ENCODE results near the gene CFAP210.

Gene CFAP210

DNA sequence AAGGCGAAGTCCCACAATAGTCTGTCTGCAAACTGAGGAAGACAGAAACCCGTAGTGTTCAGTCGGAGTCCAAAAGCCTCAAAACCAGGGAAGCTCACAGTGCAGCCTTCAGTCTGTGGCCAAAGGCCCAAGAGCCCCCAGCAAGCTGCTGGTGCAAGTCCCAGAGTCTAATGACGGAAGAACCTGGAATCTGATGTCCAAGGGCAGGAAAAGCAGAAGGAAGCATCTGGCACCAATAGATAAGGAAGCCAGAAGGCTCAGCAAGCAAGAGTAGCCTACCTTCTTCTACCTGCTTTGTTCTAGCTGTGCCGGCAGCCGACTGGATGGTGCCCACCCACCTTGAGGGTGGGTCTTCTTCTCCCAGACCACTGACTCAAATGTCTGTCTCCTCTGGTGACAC lies 21.8 kb downstream of the CFAP210 start:
- DNase-seq (ENCODE audit: low spot score): no peak

DNA sequence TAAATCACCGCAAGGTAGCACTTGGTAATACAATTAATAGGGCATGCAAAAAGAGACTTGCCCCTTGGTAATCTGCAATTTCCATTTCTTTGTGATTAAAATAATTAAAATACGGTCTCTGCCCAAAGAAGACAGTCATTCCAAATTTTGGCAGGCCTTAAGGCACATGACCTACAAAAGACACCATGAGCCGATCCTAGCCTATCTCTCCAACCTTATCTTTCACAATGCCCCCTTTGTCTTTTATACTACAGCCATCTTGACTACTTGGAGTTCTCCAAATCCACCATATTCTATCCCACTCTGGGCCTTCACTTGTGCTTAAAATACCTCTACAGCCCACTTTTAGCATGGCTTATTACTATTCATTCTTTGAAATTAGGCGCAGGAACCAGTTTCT lies 23.3 kb downstream of the CFAP210 start:
- no peak for DNase-seq (ENCODE audit: low spot score)

DNA sequence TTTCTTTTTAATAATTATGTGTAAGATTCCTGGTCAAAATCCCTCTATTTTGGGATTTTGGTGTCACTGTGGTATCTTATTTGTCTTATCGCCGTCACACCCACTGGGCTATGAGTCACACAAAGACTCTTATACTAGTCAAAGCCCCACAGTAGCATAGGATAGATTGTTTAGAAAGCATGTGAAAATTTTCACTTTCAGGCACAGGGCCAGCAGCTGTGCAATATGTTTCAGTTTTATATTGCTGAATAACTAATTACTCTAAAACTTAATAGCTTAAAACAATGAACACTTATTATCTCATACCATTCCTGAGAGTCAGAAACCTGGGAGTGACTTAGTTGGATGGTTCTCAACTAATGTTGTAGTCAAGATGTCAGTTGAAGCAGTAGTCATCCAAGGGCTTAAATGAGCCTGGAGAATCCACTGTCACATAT lies 24.0 kb downstream of the CFAP210 start:
- no peak for DNase-seq (ENCODE audit: low spot score)

- DNase-seq (ENCODE audit: low spot score): no peak
Observed at GRCh38 chr2:169667583-169667982, 26.6 kb downstream of the CFAP210 start.

GRCh38 chr2:169664978-169665930 lies 29.0 kb downstream of the CFAP210 start:
- no peak for DNase-seq (ENCODE audit: low spot score)

DNA sequence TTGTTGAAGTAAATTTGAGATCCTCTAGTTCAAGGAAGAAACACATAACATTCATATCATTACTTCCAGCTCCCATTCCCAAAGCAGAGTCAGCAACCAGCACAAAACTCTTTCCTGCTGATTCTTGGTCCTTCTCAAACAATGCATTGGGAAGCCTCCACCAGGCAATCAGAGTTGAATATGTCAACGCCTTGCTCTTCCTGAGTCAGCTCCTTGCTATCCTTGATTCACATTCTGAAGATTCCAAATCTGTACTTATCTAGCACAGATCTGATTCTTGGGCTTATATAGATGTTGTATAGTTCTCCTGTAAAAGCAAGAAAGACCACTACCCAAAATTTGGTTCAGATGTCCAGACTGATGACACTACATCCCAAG lies 29.6 kb downstream of the CFAP210 start:
- DNase-seq (ENCODE audit: low spot score): no peak

- no peak for DNase-seq (ENCODE audit: low spot score)
Observed at GRCh38 chr2:169663247-169663646, 31.0 kb downstream of the CFAP210 start.

DNA sequence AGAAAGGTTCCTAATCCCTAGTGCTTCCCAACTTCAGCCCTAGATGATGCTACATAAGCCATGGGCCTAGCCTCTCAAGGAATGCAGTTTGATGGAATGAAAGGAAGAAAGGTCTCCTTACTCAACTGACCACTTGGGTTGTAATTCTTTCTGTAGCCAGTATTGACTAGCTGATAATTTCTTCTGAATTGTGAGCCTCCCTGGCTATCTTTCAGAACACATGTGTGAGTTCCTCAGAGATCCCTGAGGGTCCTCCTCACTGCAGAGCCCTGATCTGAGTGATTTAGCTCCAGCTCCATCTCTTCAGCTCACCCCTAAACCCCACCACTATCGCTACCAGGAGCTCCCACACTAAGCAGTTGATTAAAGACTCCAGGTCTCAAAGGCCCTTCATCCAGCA lies 31.5 kb downstream of the CFAP210 start:
- DNase-seq (ENCODE audit: low spot score): no peak

GRCh38 chr2:169661265-169661664 lies 32.9 kb downstream of the CFAP210 start:
- no peak for DNase-seq (ENCODE audit: low spot score)

DNA sequence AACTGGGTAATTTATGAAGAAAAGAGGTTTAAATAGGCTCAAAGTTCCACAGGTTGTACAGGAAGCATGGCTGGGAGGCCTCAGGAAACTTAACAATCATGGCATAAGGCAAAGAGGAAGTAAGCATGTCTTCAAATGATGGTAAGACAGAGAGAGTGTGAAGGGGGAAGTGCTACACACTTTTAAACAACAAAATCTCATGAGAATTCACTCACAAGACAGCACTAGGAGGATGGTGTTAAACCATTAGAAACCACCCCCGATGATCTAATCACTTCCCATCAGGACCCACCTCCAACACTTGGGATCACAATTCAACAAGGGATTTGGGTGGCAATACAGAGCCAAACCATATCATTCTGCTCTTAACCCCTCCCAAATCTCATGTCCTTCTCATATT lies 34.9 kb downstream of the CFAP210 start:
- DNase-seq (ENCODE audit: low spot score): no peak

DNA sequence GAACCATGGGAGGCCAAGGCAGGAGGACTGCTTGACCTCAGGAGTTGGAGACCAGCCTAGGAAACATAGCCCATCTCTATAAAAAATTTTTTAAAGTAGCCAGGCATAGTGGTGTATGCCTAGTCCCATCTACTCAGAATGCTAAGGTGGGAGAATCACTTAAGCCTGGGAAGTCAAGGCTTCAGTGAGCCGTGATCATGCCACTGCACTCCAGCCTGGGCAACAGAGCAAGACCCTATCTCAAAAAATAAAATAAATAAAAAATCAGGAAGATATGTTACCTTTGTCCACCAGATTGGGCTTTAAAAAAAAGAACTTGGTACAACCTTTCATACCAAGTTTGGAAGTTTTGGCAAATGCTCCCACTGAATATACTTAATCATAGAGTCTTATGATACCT lies 35.3 kb downstream of the CFAP210 start:
- no peak for DNase-seq (ENCODE audit: low spot score)

DNA sequence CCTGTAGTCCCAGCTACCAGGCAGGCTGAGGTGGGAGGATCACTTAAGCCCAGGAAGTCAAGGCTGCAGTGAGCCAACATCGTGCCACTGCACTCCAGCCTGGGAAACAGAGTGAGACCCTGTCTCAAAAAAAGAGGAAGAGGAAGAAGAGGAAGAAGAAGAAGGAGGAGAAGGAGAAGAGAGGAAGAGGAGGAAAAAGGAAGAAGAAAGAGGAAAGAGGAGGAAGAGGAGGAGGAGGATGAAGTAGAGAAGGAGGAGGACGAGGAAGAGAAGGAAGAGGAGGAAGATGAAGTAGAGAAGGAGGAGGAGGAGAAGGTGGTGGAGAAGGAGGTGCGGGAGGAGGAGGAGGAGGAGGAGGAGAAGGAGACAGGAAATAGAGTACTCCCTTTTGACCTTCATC lies 38.0 kb downstream of the CFAP210 start:
- no peak for DNase-seq (ENCODE audit: low spot score)

GRCh38 chr2:169653636-169654035 lies 40.6 kb downstream of the CFAP210 start:
- no peak for DNase-seq (ENCODE audit: low spot score)

- no peak for DNase-seq (ENCODE audit: low spot score)
Observed at GRCh38 chr2:169649278-169649677, 44.9 kb downstream of the CFAP210 start.

- no peak for DNase-seq (ENCODE audit: low spot score)
Observed at GRCh38 chr2:169647496-169647895, 46.7 kb downstream of the CFAP210 start.

DNA sequence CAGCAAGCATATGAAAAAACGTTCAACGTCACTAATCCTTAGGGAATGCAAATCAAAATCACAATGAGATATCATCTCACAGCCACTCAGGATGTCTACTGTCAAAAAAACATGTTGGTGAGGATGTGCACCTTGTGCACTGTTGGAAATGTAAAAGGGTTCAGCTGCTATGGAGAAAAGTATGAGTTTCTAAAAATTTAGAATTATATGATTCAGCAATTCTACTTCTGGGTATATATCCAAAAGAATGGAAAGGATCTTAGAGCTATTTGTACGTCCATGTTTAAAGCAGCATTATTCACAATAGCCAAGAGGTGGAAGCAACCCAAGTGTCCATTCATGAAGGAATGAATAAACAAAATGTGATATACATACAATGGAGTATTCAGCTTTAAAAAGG lies 50.0 kb downstream of the CFAP210 start:
- no peak for DNase-seq (ENCODE audit: low spot score)

DNA sequence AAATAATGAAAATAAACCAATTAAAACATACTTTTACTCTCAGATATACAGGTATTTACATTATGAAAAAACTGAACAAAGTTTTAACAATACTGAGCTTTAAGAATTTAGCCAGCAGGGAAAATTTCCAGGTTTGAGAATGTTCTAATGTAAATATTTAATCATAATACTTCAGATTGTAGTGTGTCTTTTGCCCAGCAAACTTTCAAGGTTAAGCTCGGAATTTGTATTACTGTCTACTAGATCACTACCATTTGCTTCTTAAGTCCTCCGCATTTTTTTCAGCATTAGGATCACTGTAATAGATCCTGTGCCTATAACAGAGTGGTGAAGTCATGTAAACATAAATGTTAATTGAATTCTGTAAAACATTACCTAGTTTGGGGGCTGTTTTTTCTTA lies 52.7 kb downstream of the CFAP210 start:
- no peak for DNase-seq (ENCODE audit: low spot score)

DNA sequence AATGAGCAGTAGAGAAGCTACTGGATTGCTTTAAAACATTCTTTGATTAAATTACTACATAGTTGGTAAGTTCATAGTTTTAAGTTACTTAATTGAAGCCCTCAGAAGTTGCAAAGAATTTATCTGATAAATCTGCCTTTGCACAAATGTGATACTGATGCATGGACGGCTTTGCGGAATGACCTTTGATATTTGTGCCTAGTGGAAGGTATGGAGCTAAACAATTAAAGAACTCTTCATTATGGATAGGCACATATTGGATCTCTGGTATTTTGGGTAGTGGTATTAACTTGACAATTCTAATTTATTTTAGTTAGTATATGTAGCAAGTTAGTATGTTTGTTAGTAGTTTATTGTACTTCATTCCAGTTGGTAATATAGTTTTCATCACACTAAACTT lies 54.1 kb downstream of the CFAP210 start:
- no peak for DNase-seq (ENCODE audit: low spot score)

- DNase-seq (ENCODE audit: low spot score): no peak
Observed at GRCh38 chr2:169637620-169638019, 56.6 kb downstream of the CFAP210 start.

DNA sequence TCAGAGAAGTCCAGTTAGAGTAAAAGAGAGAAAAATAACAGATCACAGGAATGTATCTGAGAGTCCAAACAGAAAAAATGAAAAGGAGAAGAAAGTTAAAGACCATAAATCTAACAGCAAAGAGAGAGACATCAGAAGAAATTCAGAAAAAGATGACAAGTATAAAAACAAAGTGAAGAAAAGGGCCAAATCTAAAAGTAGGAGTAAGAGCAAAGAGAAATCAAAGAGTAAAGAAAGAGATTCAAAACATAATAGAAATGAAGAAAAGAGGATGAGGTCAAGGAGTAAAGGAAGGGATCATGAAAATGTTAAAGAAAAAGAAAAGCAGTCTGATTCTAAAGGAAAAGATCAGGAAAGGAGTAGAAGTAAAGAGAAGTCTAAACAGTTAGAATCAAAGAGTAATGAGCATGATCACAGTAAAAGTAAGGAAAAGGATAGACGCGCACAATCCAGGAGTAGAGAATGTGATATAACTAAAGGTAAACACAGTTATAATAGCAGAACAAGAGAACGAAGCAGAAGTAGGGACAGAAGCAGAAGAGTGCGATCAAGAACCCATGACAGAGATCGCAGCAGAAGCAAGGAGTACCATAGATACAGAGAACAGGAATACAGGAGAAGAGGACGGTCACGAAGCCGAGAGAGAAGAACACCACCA lies 57.6 kb downstream of the CFAP210 start:
- no peak for DNase-seq (ENCODE audit: low spot score)

DNA sequence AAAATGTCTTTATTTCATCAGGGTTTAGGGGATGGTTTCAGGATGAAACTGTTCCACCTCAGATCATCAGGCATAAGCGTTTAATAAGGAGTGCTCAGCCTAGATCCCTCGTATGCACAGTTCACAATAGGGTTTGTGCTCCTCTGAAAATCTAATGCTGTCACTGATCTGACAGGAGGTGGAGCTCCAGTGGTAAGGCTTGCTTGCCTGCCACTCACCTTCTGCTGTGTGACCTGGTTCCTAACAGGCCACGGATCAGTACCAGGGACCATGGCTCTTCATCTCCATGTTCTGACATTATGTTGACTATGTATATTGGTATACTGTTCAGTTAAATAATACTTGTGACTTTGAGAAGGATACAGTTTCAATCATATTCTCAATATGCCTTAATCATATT lies 68.4 kb downstream of the CFAP210 start:
- DNase-seq (ENCODE audit: low spot score): no peak

DNA sequence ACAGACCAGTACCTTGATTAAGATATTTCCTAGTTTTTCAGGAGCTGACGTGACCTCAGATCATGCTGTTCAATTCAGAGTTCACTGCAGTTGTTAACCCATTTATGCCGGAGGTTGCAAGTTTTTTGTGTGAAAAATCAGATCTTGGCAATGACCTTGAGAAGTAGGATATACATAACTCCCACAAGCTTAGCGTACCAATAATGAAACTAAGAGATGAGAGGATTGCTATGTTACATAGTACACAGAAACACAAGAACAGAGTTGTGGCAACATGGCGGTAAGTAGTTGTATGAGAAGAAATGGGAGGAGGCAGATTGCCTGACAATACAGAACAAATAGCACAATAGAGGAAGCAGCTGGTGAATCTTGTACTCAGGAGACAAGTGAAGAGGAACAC lies 71.0 kb downstream of the CFAP210 start:
- DNase-seq (ENCODE audit: low spot score): no peak

DNA sequence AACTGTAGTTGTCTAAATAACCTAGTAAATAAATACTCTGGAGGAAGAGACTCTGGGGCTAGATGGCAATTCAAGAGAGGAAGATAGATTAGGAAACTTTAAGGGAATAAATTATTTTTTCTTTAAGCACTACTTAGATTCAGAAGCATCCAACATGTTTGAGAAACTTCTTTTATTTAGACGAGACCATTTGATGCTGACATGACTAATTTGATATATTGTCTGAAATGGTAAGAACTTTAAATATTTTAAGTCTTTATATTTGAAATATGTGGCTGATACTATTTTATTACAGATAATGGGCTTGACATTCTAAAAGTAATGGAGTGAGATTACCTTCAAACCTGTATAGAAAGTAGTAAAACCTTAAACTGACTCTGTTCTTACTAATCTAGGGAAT lies 73.7 kb downstream of the CFAP210 start:
- DNase-seq (ENCODE audit: low spot score): no peak

DNA sequence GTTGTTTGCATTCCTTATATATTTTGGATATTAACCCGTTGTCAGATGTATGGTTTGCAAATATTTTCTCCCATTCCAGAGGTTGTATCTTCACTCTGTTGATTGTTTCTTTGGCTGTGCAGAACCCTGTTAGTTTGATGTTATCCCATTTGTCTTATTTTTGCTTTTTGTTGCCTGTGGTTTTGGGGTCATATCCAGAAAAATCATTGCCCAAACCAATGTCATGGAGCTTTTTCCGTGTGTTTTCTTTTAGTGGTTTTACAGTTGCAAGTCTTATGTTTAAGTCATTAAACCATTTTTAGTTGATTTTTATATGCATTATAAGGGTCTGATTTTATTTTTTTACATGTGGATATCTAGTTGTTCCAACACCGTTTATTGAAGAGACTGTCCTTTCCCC lies 74.3 kb downstream of the CFAP210 start:
- no peak for DNase-seq (ENCODE audit: low spot score)

All from CD4-positive, alpha-beta T cell treated with Interleukin-2 at 100 ng/mL for 4 hours (primary cell).